Measurements from ENCODE around the gene NBEA.
"Not testable (repeated sequence)": the region's sequence is repeated elsewhere in the genome, so short reads cannot be mapped to it uniquely, and the experiment has no call there.

Gene NBEA

DNA sequence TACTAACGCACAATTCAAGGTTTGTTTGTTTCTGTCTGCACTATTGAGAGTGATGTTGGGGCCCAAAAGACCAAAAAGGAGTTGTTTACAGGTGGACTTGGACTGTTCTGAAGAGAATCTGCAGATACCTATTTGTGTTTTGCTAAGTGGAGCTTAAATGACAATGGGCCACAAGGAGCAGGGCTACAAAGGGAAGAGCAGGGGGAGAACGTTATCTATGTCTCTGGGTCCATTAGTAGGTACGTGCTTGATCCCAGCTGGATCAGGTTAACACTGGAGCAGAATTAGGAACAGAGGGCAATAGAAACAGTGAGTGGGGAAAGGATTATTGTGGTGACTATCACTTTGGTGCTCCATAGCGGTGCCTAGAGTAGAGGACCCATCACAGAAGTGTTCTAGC, 22.5 kb downstream of the NBEA start:
- no peak for DNase-seq

DNA sequence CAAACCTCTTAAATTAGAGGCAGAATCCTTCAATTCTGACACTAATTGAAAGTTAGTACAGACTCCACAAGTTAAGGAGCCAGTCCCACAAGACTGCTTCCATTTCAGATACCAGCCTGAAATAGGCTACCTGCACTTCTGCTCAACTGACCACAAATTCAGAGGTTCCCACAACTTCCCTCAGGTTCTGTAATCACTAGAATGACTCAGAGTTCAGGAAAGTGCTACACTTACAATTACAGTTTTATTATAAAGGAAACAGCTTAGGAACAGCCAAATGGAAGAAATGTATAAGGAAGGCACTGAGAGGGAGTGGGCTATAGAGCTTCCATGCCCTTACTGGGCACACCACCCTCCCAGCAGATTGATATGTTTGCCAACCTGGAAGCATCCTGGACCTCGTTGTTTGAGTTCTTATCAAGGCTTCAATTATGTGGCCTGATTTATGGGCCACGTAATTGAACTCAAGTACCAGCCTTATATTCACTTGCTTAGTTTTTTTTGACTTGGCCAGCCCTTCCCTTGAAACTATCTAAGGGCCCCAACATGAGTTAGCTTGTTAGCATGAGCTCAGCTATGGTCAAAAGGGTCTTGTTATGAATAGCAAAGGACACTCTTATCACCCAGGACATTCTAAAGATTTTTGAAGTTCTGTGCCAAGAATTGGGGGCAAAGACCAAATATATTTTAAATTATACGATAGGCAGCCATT, 25.9 kb downstream of the NBEA start:
- no peak for DNase-seq

DNA sequence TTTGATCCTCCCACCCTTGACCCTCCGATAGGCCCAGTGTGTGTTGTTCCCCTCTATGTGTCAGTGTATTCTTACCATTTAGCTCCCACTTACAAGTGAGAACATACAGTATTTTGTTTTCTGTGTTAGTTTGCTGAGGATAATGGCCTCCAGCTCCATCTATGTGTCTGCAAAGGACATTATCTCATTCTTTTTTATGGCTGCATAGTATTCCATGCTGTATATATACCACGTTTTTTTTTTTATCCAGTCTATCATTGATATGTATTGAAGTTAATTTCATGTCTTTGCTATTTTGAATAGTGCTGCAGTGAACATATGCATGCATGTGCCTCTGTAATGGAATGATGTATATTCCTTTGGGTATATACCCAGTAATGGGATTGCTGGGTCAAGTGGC, 27.5 kb downstream of the NBEA start:
- not testable (repeated sequence) for DNase-seq

DNA sequence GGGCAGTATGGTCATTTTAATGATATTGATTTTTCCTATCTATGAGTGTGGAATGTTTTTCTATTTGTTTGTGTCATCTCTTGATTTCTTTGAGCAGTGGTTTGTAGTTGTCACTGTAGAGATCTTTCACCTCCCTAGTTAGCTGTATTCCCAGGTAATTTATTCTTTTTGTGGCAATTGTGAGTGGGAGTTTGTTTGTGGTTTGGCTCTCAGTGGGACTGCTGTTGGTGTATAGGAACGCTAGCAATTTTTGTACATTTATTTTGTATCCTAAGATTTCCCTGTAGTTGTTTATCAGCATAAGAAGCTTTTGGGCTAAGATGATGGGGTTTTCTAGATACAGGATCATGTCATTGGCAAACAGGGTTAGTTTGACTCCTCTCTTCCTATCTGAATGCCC, 28.9 kb downstream of the NBEA start:
- DNase-seq = no peak

DNA sequence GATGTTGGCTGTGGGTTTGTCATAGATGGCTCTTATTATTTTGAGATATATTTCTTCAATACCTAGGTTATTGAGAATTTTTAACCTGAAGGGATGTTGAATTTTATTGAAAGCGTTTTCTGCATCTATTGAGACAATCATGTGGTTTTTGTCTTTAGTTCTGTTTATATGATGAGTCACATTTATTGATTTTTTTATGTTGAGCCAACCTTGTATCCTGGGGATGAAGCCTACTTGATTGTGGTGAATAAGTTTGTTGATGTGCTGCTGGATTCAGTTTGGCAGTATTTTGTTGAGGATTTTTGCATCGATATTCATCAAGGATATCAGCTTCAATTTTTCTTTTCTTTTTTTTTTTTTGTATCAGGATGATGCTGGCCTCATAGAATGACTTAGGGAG, 29.4 kb downstream of the NBEA start:
- DNase-seq = no peak

DNA sequence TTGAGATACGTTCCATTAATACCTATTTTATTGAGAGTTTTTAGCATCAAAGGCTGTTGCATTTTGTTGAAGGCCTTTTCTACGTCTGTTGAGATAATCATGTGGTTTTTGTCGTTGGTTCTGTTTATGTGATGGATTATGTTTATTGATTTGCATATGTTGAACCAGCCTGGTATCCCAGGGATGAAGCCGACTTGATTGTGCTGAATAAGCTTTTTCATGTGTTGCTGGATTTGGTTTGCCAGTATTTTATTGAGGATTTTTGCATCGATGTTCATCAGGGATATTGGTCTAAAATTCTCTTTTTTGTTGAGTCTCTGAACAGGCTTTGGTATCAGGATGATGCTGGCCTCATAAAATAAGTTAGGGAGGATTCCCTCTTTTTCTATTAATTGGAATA, 43.1 kb downstream of the NBEA start:
- DNase-seq = not testable (repeated sequence)

DNA sequence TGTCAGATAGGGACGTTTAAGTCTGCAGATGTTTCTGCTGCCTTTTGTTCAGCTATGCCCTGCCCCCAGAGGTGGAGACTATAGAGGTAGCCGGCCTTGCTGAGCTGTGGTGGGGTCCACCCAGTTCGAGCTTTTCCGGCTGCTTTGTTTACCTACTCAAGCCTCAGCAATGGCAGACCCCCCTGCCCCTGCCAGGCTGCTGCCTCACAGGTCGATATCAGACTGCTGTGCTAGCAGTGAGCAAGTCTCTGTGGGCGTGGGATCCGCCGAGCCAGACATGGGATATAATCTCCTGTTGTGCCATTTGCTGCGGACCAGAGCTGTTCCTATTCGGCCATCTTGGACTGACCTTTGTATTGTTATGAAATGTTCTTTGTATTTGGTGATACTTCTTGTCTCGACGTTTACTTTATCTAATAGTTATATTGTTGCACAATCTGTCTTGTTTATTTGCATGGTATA, 46.3 kb downstream of the NBEA start:
- DNase-seq = no peak

DNA sequence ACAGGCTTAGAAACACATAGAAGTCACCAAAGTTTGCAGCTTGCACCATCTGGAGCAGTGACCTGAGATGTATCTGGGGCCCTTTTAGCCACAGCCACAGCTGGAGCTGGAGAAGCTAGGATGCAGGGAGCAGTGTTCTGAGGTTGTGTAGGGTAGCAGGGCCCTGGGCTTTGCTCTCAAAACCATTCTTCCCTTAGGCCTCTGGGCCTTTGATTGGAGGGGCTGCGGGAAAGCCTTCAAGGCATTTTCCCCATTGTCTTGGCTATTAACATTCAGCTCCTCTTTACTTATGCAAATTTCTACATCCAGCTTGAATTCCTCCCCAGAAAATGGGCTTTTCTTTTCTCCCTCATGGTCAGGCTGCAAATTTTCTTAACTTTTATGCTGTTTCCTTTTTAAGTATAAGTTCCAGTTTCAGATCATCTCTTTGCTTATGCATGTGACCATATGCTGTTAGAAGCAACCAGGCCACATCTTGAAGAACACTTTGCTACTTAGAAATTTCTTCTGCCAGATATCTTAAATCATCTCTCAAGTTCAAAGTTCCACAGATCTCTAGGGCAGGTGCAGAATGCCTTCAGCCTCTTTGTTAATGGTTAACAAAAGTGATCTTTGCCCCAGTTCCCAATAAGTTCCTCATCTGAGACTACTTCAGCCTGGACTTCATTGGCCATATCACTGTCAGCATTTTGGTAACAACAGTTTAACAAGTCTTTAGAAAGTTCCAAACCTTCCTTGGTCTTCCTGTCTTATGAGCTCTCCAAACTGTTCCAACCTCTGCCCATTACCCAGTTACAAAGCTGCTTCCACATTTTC, 48.5 kb downstream of the NBEA start:
- no peak for DNase-seq

DNA sequence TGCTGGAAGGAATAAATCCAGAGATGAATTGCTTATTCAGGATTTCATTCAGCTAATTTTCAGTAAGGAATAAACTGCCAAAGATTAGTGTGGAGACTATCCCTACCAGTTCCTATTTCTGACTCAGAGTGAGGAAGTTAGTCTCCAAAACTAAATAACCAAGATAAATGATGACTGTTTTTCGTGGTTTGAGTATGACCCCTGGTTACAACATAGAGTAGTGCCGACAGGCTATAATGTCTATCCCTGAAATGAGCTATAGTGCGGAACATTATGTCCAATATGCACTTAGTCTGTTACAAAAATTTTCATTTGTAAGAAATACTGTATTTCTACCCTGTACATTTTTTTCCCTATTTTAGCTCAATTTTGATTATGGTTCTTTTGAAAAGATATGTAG, 51.4 kb downstream of the NBEA start:
- no peak for DNase-seq

DNA sequence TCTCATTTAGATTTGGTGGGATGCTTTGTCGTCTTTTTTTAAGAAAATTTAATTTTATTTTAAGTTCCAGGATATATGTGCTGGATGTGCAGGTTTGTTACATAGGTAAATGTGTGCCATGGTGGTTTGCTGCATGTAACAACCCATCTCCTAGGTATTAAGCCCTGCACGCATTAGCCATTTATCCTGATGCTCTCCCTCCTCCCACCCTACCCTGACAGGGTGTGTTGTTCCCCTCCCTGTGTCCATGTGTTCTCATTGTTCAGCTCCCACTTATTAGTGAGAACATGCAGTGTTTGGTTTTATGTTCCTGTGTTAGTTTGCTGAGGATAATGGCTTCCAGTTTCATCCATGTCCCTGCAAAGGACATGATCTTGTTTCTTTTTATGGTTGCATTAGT, 61.7 kb downstream of the NBEA start:
- not testable (repeated sequence) for DNase-seq

DNA sequence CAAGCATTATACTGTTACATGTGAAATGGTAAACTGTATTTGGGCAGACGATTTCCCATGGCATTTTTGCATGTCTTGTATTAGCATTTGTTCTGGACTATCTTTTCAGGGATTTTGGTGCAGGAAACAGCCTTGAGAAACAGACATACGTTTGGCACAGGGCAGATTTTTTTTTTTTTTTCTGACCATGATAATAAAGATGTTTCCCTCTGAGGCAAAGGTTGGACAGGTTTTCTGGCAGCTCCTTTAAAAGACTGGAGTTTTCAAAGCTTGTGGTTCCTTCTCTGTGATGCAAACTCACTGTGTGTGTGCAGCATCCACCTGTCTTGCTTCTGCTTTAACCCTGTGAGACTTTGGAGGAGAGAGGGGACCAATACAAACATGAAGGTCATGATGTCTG, 63.0 kb downstream of the NBEA start:
- no peak for DNase-seq

DNA sequence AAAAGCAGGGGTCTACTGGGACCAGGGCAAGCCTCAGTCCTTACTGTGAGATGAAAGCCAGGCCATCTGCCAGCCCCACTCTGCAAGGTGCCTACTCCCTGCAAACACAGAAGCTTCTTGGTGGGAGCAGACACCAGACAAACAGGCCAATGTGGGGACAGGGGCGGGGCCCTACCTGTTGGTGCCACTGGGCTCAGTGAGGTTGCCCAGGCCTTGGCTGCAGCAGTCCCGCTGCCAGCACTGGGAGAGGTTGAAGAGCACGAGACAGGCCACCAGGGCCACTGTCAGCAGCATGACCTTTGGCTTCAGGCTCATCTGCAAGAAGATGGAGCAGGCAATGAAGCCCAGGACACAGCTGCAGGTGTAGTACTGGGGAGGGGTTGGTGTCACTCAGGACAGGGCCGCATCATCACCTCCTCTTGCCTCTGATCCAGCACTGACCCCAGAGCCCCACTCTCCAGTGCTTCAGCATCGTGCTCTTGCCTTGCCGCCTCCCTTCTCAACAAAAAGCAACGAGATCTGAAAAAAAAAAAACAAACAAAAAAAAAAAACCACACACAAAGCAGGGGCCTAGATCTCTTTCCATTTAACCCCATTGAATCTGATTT, 72.6 kb downstream of the NBEA start:
- DNase-seq = no peak

DNA sequence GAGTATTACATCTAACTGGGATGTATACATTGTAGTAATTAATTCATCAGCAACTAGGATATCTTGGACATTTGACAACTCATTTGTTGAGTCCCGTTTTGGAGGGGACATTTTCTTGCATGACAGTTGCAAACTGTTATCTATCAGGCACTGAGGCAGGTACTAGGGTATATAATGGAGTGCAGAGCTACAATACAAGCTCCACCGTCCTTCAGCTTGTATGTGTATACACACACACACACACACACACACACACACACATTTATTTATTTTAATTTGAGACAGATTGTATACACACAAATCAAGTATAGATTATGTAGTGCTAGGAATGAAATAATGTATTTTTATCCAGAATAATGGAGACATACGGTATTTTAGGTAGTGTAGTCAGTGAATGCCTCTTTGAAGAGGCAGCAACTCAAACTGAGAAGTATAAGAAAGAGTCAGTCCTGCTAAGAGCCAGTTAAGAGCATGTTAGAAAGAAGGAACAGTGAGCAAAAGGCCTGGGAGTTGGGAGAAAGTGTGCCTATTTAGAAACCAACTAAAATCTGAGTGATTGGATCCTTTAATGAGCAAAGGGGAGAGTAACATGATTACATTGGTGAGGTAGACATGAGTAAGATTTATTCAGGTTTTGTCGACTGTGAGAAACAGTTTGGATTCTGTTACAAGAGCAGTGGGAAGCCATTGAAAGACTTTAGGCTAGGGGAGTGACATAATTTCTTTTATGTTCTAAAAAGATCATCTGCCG, 74.5 kb downstream of the NBEA start:
- DNase-seq = no peak

DNA sequence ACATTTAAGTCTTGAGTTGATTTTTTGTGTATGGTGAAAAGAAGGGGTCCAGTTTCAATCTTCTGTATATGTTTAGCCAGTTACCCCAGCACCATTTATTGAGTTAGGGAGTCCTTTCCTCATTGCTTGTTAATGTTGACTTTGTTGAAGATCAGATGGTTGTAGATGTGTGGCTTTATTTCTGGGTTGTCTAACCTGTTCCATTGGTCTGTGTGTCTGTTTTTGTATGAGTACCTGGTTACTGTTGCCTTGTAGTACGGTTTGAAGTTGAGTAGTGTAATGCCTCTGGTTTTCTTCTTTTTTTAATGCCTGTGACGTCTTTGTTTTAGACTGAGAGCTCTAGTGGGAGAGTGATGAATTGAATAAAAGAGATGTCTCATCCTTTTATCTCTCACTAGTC, 83.2 kb downstream of the NBEA start:
- DNase-seq = no peak

DNA sequence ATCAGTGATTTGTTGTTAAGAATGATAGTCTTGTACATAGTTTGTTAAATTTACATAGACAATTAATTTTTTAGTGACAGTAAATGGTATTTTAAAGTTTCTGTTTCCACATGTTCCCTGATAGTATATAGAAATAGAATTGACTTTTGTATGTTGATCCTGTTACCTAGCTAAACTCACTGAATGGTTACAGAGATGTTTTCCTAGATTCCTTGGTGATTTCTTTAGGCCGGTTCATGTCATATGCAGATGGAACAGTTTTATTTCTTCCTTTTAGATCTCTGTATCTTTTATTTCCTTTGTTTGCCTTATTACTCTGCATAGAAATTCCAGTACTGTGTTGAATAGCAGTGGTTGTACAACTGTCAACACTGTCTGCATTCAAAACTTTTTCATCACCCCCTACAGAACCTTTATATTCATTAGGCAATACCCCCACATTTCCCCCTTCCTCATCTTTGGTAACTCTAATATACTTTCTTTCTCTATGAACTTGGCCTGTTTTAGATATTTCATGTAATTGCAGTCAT, 86.3 kb downstream of the NBEA start:
- DNase-seq = no peak

DNA sequence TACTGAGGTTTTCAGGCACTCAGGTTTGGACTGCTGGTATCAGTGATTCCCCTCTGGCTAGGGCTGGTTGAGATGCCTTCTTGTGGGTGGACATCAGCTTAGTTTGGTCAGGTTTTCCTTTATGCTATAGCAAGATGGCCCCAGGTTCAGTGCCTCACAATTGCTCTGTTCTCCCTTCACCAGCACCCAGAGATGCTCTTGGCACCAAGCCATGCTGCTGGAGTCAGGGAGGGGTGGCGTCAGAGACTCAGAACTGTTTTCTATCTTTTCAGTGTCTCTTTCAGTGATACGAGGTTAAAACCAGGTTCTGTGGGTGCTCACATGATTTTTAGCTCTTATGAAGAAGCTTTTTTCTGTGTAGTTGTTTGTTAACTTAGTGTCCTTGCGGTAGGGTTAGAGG, 96.9 kb downstream of the NBEA start:
- DNase-seq = no peak

DNA sequence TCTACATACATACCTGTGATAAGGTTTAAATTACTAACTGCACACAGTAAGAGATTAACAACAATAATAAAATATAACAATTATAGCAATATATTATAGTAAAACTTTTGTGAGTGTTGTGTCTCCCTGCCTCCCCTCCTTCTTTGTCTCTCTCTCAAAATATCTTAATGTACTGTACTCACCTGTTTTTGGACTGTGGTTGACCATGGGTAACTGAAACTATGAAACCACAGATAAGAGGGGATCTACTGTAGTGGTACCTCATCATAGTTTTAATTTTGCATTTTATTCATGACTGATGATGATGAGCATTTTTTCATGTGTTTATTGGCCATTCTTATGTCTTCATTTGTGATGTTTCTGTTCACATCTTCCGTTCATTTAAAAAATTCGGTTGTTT, 104.5 kb downstream of the NBEA start:
- DNase-seq = no peak

DNA sequence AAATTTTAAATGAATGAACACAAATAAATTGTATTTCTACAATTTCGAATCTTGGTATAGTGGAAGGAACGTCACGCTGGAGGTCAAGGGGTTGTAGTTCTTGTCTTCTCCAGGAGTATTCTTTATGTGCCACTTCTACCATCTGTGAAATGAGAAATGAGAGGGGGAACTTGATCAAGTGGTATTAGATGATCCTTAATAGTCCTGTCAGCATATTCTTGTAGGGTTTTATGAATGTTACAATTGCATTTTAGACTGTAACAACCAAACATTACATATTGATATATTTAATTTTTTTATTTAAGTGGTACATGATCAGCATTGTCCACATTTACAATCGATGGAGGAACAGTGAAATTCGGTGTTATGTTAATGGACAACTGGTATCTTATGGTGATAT, 113.6 kb downstream of the NBEA start:
- DNase-seq = no peak

DNA sequence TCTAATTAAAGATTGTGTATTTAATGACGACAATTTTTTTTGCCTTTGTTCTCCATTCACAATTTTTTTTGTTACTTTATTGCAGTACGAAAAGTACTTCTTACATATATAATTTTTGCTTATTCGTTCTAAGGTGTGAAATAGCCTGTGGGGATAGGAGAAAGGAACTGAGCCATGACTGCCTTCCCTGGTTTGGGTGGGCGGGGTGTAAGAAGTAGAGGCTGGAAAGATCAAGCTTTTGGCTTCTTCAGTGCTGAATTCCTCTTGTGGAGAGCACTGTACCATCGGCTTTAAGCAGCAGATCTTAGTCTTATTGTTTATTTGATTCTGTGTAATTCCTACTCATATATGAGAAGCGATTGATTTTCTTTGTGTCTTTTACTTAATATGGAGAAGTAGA, 115.8 kb downstream of the NBEA start:
- no peak for DNase-seq

DNA sequence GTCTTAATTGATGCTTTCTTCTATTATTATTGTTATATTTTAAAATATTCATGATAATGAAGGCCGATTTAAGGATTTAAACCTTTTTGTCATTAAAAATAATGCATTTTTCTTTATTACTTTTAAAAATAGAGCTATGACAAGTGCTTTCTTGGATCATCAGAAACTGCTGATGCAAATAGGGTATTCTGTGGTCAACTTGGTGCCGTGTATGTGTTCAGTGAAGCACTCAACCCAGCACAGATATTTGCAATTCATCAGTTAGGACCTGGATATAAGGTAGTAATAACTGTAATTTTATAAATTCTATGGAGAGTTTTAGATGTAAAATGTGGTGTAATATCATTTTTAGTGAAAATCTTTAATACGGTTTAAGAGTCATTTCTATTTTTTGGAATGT, 116.5 kb downstream of the NBEA start:
- not testable (repeated sequence) for DNase-seq

DNA sequence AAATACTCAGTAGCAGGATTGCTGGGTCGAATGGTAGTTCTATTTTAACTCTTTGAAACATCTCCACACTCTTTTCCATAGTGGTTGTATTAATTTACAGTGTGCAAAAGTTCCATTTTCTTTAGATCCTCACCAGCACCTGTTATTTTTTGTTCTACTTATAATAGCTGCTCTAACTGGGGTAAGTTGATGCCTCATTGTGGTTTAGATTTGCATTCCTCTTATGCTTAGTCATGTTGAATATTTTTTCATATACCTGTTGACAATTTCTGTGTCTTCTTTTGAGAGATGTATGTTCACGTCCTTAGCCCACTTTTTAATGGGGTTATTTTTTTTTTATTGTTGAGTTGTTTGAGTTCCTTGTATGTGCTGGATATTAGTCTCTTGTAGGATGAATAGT, 144.6 kb downstream of the NBEA start:
- no peak for DNase-seq

DNA sequence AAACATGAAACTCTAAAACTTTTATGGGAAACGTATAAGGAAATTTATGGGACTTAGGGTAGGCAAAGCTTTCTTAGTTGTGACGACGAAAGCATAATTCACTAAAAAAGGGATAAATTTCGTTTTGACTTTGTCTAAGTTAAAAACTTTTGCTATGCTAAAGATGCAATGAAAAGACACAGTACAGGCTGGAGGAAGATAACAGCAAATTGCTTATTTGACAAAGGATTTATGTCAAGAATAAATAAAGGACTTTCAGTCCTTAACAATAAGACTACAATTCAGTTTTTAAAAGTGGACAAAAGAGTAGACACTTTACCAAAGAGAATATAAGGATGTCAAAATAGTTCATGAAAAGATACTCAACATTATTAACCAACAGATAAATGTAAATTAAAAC, 150.2 kb downstream of the NBEA start:
- no peak for DNase-seq

DNA sequence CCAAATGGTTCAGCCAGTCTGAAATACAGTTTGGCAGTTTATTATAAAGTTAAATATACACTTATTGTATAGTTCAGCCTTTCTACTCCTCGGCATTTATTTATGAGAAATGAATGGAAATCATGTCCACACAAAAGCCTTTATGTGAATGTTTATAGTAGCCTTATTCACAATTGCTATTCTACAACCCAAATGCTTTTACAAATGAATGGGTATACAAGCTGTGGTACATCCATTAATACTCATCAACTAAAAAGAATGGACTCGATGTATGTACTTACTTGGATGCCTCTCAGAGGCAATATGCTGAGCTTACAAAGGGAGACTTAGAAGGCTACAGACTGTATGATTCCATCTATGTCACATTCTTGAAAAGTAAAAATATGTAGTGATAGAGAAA, 150.7 kb downstream of the NBEA start:
- no peak for DNase-seq
